IMR-90 (cell line): Measurements from ENCODE around the gene GAREM1. TPM values are rescaled to one million over a fixed set of nuclear protein-coding genes. Genes with fewer than 3 reads are reported as not detected.

ENCODE experiments used
- ATAC-seq: fragments of 200-7000 bp; cut with Tn5 transposase; 2 replicates; pipeline ENCODE4 v1.9.1; 2020; ENCODE audit warnings: low read depth, mild to moderate bottlenecking, moderate library complexity
- BruUV-seq: library from RNA; stranded (reverse); fragments of 400-500 nt; replicated peaks from 2 replicates; lab custom pipeline; 2021; lab: Mats Ljungman, UMichigan
- CTCF ChIA-PET: fragments of 300-600 bp; formaldehyde crosslinking; extraction: SDS; loops from one replicate; lab custom pipeline; 2021; ENCODE audit warnings: antibody characterized with exemption; lab: Yijun Ruan, JAX
- POLR2A ChIA-PET: fragments of 300-600 bp; sonication (Branson Sonifier 250); formaldehyde crosslinking; loops from one replicate; lab custom pipeline; 2022; ENCODE audit warnings: antibody characterized with exemption; ENCODE audit not compliant: unreplicated experiment; lab: Charles Lee
- DNase-seq: peaks from one replicate; pipeline ENCODE4 v3.0.0; 2013
- H2AFZ ChIP-seq: replicated peaks from 2 replicates; pipeline ENCODE3; 2013; ENCODE audit warnings: low read length, mild to moderate bottlenecking; ENCODE audit not compliant: poor library complexity
- H2AK5ac ChIP-seq: 2 replicates; pipeline ENCODE4 v1.6.1; 2013; ENCODE audit warnings: low read depth, low read length, inconsistent platforms
- H2AK9ac ChIP-seq: replicated peaks from 2 replicates; pipeline ENCODE3; 2013; ENCODE audit warnings: mild to moderate bottlenecking, low read depth, low read length, moderate library complexity; ENCODE audit not compliant: poor library complexity
- H2BK120ac ChIP-seq: 2 replicates; pipeline ENCODE4 v1.6.1; 2013; ENCODE audit warnings: low read depth, low read length, inconsistent platforms
- H2BK15ac ChIP-seq: 3 replicates; pipeline ENCODE4 v1.6.1; 2013; ENCODE audit warnings: low read depth, low read length, inconsistent platforms
- H2BK20ac ChIP-seq: 2 replicates; pipeline ENCODE4 v1.6.1; 2013; ENCODE audit warnings: low read depth, mild to moderate bottlenecking, inconsistent platforms, low read length, moderate library complexity
- H2BK5ac ChIP-seq: 2 replicates; pipeline ENCODE4 v1.6.1; 2013; ENCODE audit warnings: mild to moderate bottlenecking, low read depth, low read length, inconsistent platforms; ENCODE audit not compliant: poor library complexity, severe bottlenecking
- H3K14ac ChIP-seq: replicated peaks from 2 replicates; pipeline ENCODE4 v1.6.1; 2013; ENCODE audit warnings: low read depth, low read length, inconsistent platforms
- H3K18ac ChIP-seq: 2 replicates; pipeline ENCODE4 v1.6.1; 2013; ENCODE audit warnings: low read depth, low read length, control low read depth
- H3K23ac ChIP-seq: 2 replicates; pipeline ENCODE4 v1.6.1; 2013; ENCODE audit warnings: low read depth, low read length, inconsistent platforms
- H3K27ac ChIP-seq: 2 replicates; pipeline ENCODE4 v1.5.1; 2013; ENCODE audit warnings: mild to moderate bottlenecking, control low read depth, low read length; ENCODE audit not compliant: insufficient read depth
- H3K27me3 ChIP-seq: 2 replicates; pipeline ENCODE4 v1.6.1; 2013; ENCODE audit warnings: low read length; ENCODE audit not compliant: control insufficient read depth, insufficient read depth
- H3K36me3 ChIP-seq: 2 replicates; pipeline ENCODE4 v1.6.1; 2013; ENCODE audit warnings: low read length, mixed read lengths; ENCODE audit not compliant: control insufficient read depth, insufficient read depth
- H3K4ac ChIP-seq: 2 replicates; pipeline ENCODE4 v1.6.1; 2013; ENCODE audit warnings: low read depth, low read length, inconsistent platforms
- H3K4me1 ChIP-seq: 2 replicates; pipeline ENCODE4 v1.6.1; 2013; ENCODE audit warnings: low read length, mixed read lengths; ENCODE audit not compliant: control insufficient read depth, insufficient read depth
- H3K4me2 ChIP-seq: 2 replicates; pipeline ENCODE4 v1.6.1; 2013; ENCODE audit warnings: low read depth, mild to moderate bottlenecking, control low read depth, low read length, moderate library complexity
- H3K4me3 ChIP-seq: 2 replicates; pipeline ENCODE4 v1.5.1; 2013; ENCODE audit warnings: low read depth, mild to moderate bottlenecking, control low read depth, low read length, moderate library complexity; ENCODE audit not compliant: insufficient read depth
- H3K56ac ChIP-seq: 2 replicates; pipeline ENCODE4 v1.6.1; 2013; ENCODE audit warnings: low read length, inconsistent platforms; ENCODE audit not compliant: insufficient read depth; ENCODE audit errors: extremely low read depth
- H3K79me1 ChIP-seq, 2 experiments: 2 replicates each; pipeline ENCODE4 v1.6.1; 2013; ENCODE audit warnings: low read length in 2 of 2, inconsistent platforms in 1 of 2, low read depth in 1 of 2
- H3K9ac ChIP-seq: 2 replicates; pipeline ENCODE4 v1.6.1; 2013; ENCODE audit warnings: low read depth, low read length, control low read depth
- H3K9me1 ChIP-seq: 2 replicates; pipeline ENCODE4 v1.6.1; 2013; ENCODE audit warnings: low read length, inconsistent platforms; ENCODE audit not compliant: insufficient read depth
- H3K9me3 ChIP-seq: 2 replicates; pipeline ENCODE4 v1.6.1; 2013; ENCODE audit warnings: low read length; ENCODE audit not compliant: control insufficient read depth, insufficient read depth
- H4K20me1 ChIP-seq: 2 replicates; pipeline ENCODE4 v1.6.1; 2013; ENCODE audit warnings: low read length, inconsistent platforms; ENCODE audit not compliant: insufficient read depth
- H4K5ac ChIP-seq: 2 replicates; pipeline ENCODE4 v1.6.1; 2013; ENCODE audit warnings: mild to moderate bottlenecking, low read depth, low read length, control low read depth
- H4K8ac ChIP-seq, 2 experiments: 2 replicates each; pipeline ENCODE4 v1.6.1; 2013; ENCODE audit warnings: low read depth in 2 of 2, low read length in 2 of 2, control low read depth in 1 of 2, inconsistent platforms in 1 of 2
- H4K91ac ChIP-seq: 2 replicates; pipeline ENCODE4 v1.6.1; 2013; ENCODE audit warnings: low read depth, low read length, inconsistent platforms; ENCODE audit not compliant: insufficient read depth
- MAFK ChIP-seq: IDR thresholded peaks from 2 replicates; pipeline ENCODE4 v1.6.1; 2012; ENCODE audit warnings: low read depth, low read length, improper control_type of control experiment
- MAZ ChIP-seq: IDR thresholded peaks from 2 replicates; pipeline ENCODE4 v1.6.1; 2012; ENCODE audit warnings: low read depth, mild to moderate bottlenecking, low read length, improper control_type of control experiment, moderate library complexity, borderline replicate concordance
- WGBS, 2 experiments: methylation state at CpG; one replicate each; pipeline versions ENCODE4 v1.1.5 to v1.1.7; 2013; ENCODE audit warnings: missing lambda C conversion rate in 2 of 2; ENCODE audit not compliant: insufficient read length in 1 of 2; ENCODE audit errors: extremely low coverage in 2 of 2; 5-methylcytosine and 5-hydroxymethylcytosine counted together
- dilution Hi-C: fragments of 300-500 bp; cut with HindIII; formaldehyde crosslinking; loops from one replicate; pipeline ENCODE4 v1.14.3; 2018; ENCODE audit warnings: low sequenced_read_pairs; ENCODE audit not compliant: unreplicated experiment
- in situ Hi-C: fragments of 300-500 bp; cut with MboI; formaldehyde crosslinking; loops from 3 replicates; pipeline ENCODE4 v1.14.3; 2019; ENCODE audit warnings: low sequenced_read_pairs, inconsistent platforms, mixed read lengths
- intact Hi-C: fragments of 100-400 bp; cut with micrococcal nuclease; formaldehyde crosslinking; loops from 2 replicates; pipeline ENCODE4 v1.10.0; 2022
- polyA plus RNA-seq, 3 experiments: library from polyadenylated mRNA; depleted of rRNA; stranded (reverse); fragments of >200 nt; gene quantifications; 2 replicates each; pipeline ENCODE4 v1.2.3, GENCODE V29; 2012; ENCODE audit warnings: low replicate concordance in 1 of 3
- total RNA-seq: library from RNA; depleted of rRNA; stranded (reverse); fragments of >200 nt; gene quantifications from 2 replicates; pipeline ENCODE4 v1.2.3, GENCODE V29; 2012

GAREM1 gene
- total and polyA plus RNA-seq, 2 of the 4 experiments (the other 2 are of a cell fraction): 1.4 to 2.3 TPM

DNA sequence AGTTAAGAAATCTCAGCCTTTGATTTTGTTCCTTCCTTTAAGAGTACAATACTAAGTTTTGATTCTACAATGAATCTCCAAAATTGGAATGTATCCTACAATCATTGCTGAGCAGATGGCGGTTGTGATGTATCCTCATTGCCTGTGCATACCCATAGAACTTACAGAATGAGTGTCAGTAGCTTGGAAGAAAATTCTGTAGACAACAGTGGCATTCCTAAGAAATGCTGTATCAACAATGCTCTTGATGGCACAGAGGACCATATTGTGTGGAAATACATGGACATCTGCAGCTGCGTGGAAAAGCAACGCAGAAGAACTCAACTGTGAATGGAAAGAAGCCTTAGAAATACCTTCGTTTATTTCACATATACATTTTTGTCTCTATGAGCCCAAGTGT is 30.2 kb downstream of the GAREM1 start:
- no peak overlapping the region for H2AFZ ChIP-seq
- CTCF ChIA-PET: interaction anchor here (1.5 to 2.2 kb wide), 2 partner anchors 10 to 13 kb away, joined by 4 to 6 read pairs; no protein-coding TSS in a partner anchor
- H3K4me1 ChIP-seq: no peaks in the 10 kb centered on the region; the same call in 1 of the 2 replicates
- DNase-seq: no peak
- no CpG with 5 or more reads among the region's 4 CpGs for WGBS, 2 experiments
- no peak overlapping the region for H2BK120ac ChIP-seq
- no peak overlapping the region for H3K4ac ChIP-seq
- no peak overlapping the region for H4K91ac ChIP-seq
- no peak overlapping the region for H3K4me2 ChIP-seq
- POLR2A ChIA-PET: no interaction called here
- H4K5ac ChIP-seq: no peak overlapping the region
- no peaks in the 10 kb centered on the region for H3K36me3 ChIP-seq
- H4K8ac ChIP-seq: no peak overlapping the region
- no peak overlapping the region for H2BK15ac ChIP-seq
- TF ChIP-seq MAZ (no peak), MAFK (no peak)
- H3K79me1 ChIP-seq: no peaks in the 10 kb centered on the region
- H3K27me3 ChIP-seq: no peaks in the 10 kb centered on the region; the same call in 1 of the 2 replicates
- no peak overlapping the region for H2BK20ac ChIP-seq
- BruUV-seq: no TSS peak
- H3K4me3 ChIP-seq: no peak overlapping the region
- H3K27ac ChIP-seq: no peak overlapping the region
- intact Hi-C loops (no loop called here), in situ Hi-C loops (no loop called here), dilution Hi-C loops (no loop called here)
- no peak overlapping the region for H3K14ac ChIP-seq
- no peak overlapping the region for H3K9ac ChIP-seq
- no peak overlapping the region for H2AK5ac ChIP-seq
- H4K20me1 ChIP-seq: peaks cover 4% of the 10 kb centered on the region; the same call in 1 of the 2 replicates
- no peak overlapping the region for H2AK9ac ChIP-seq
- no peak overlapping the region for H2BK5ac ChIP-seq
- no peaks in the 10 kb centered on the region for H3K9me1 ChIP-seq
- H3K56ac ChIP-seq: no peak overlapping the region
- no peak for ATAC-seq
- no peak overlapping the region for H3K18ac ChIP-seq
- H3K9me3 ChIP-seq: no peaks in the 10 kb centered on the region
- H3K23ac ChIP-seq: no peak overlapping the region
